Cerebellar nuclear complex (tissue), 1 donor: ENCODE results near the gene PTPRU.
"Not testable (repeated sequence)": the region's sequence is repeated elsewhere in the genome, so short reads cannot be mapped to it uniquely, and the experiment has no call there.

Source experiments
- DNase-seq, 2 experiments: peaks; one replicate each; lab custom pipeline; 2025; lab: John Stamatoyannopoulos, UW

Gene PTPRU

GRCh38 chr1:29290414-29290985 is 54.2 kb downstream of the PTPRU start:
- no peak for DNase-seq

- no peak for DNase-seq
These were observed 55.4 kb downstream of the PTPRU start for GRCh38 chr1:29291756-29292155.

GRCh38 chr1:29292344-29292743 is 56.0 kb downstream of the PTPRU start:
- DNase-seq: no peak

GRCh38 chr1:29297450-29297849 is 61.1 kb downstream of the PTPRU start:
- no peak for DNase-seq

GRCh38 chr1:29298246-29298645 is 61.9 kb downstream of the PTPRU start:
- no peak for DNase-seq

GRCh38 chr1:29299446-29299845 is 63.1 kb downstream of the PTPRU start:
- DNase-seq: no peak

- DNase-seq: not testable (repeated sequence)
These were observed 65.4 kb downstream of the PTPRU start for GRCh38 chr1:29301732-29302131.

- DNase-seq: no peak
These were observed 67.1 kb downstream of the PTPRU start for GRCh38 chr1:29303201-29304024.

GRCh38 chr1:29304025-29304684 is 67.8 kb downstream of the PTPRU start:
- no peak for DNase-seq

GRCh38 chr1:29305943-29306342 is 69.6 kb downstream of the PTPRU start:
- no peak for DNase-seq

- DNase-seq: no peak
These were observed 70.3 kb downstream of the PTPRU start for GRCh38 chr1:29306471-29307140.

GRCh38 chr1:29309075-29309474 is 72.8 kb downstream of the PTPRU start:
- DNase-seq: no peak

GRCh38 chr1:29309621-29310020 is 73.3 kb downstream of the PTPRU start:
- DNase-seq: no peak

- no peak for DNase-seq
These were observed 74.4 kb downstream of the PTPRU start for GRCh38 chr1:29310616-29311180.

- DNase-seq: no peak
These were observed 75.2 kb downstream of the PTPRU start for GRCh38 chr1:29311352-29312030.

GRCh38 chr1:29312469-29313461 is 76.4 kb downstream of the PTPRU start:
- no peak for DNase-seq

GRCh38 chr1:29314685-29315084 is 78.4 kb downstream of the PTPRU start:
- DNase-seq: not testable (repeated sequence)

- DNase-seq: no peak
These were observed 78.9 kb downstream of the PTPRU start for GRCh38 chr1:29315262-29315661.

GRCh38 chr1:29315876-29316275 is 79.6 kb downstream of the PTPRU start:
- DNase-seq: no peak
